ENCODE results near the gene CCDC51.
A peak's percentile ranks its signal among the peaks of the same experiment; 100 is the strongest.
"Not testable (repeated sequence)": the region's sequence is repeated elsewhere in the genome, so short reads cannot be mapped to it uniquely, and the experiment has no call there.

CCDC51 gene

GRCh38 chr3:48439820-48440589 is at the start of gene CCDC51, which contains the start of gene TMA7:
TSS of gene CCDC51 (minus strand) at chr3:48440119. CDS start at chr3:48435128, 4,991 bp downstream.
TSS of gene TMA7 (plus strand) at chr3:48440257. CDS start at chr3:48440297, 40 bp downstream.
- no peak for TF ChIP-seq CTCF (IDR thresholded peaks at IDR 0.05)
- Histone ChIP-seq H3K9ac (peak within 1 kb of the TSS; percentile 9), H2AFZ (peak within 1 kb of the TSS; percentile 91), H3K27me3 (ENCODE audit: control insufficient read depth, insufficient read depth, low read length) (no peaks in the 10 kb centered on the region), H3K4me3 (ENCODE audit: low read depth, low read length) (peak within 1 kb of the TSS; percentile 97), H3K27ac (peak within 1 kb of the TSS; percentile 90), H3K9me3 (ENCODE audit: control insufficient read depth, low read length) (no peaks in the 10 kb centered on the region), H3K4me1 (peaks cover 16% of the 10 kb centered on the region), H3K79me2 (peaks cover 21% of the 10 kb centered on the region), H3K4me2 (ENCODE audit: low read length) (peak within 1 kb of the TSS; percentile 80), H3K36me3 (ENCODE audit: control insufficient read depth, insufficient read depth, low read length) (no peaks in the 10 kb centered on the region)

GRCh38 chr3:48486952-48487351 is 47.0 kb upstream of the CCDC51 start:
- Histone ChIP-seq H2AFZ (no peak overlapping the region), H3K27me3 (ENCODE audit: control insufficient read depth, insufficient read depth, low read length) (no peaks in the 10 kb centered on the region), H3K4me2 (ENCODE audit: low read length) (no peak overlapping the region), H3K4me3 (ENCODE audit: low read depth, low read length) (no peak overlapping the region), H3K27ac (no peak overlapping the region), H3K4me1 (no peaks in the 10 kb centered on the region), H3K9ac (no peak overlapping the region), H3K9me3 (ENCODE audit: control insufficient read depth, low read length) (no peaks in the 10 kb centered on the region), H3K36me3 (ENCODE audit: control insufficient read depth, insufficient read depth, low read length) (no peaks in the 10 kb centered on the region), H3K79me2 (no peaks in the 10 kb centered on the region)
- no peak for TF ChIP-seq CTCF (IDR thresholded peaks at IDR 0.05)

- not testable (repeated sequence) for H3K36me3 ChIP-seq (ENCODE audit: control insufficient read depth, insufficient read depth, low read length); H3K9ac ChIP-seq; H3K4me1 ChIP-seq; H3K27me3 ChIP-seq (ENCODE audit: control insufficient read depth, insufficient read depth, low read length); H3K4me3 ChIP-seq (ENCODE audit: low read depth, low read length); H3K27ac ChIP-seq; H3K79me2 ChIP-seq; H3K4me2 ChIP-seq (ENCODE audit: low read length); H3K9me3 ChIP-seq (ENCODE audit: control insufficient read depth, low read length); H2AFZ ChIP-seq
Observed at GRCh38 chr3:48482822-48483221, 42.9 kb upstream of the CCDC51 start.

- not testable (repeated sequence) for H3K9me3 ChIP-seq (ENCODE audit: control insufficient read depth, low read length); H3K27ac ChIP-seq; H3K4me1 ChIP-seq; H3K4me3 ChIP-seq (ENCODE audit: low read depth, low read length); H3K4me2 ChIP-seq (ENCODE audit: low read length); H2AFZ ChIP-seq; H3K36me3 ChIP-seq (ENCODE audit: control insufficient read depth, insufficient read depth, low read length); H3K27me3 ChIP-seq (ENCODE audit: control insufficient read depth, insufficient read depth, low read length); H3K79me2 ChIP-seq; H3K9ac ChIP-seq
Observed at GRCh38 chr3:48480891-48481290, 41.0 kb upstream of the CCDC51 start.

- Histone ChIP-seq H2AFZ (no peak overlapping the region), H3K27me3 (ENCODE audit: control insufficient read depth, insufficient read depth, low read length) (no peaks in the 10 kb centered on the region), H3K36me3 (ENCODE audit: control insufficient read depth, insufficient read depth, low read length) (no peaks in the 10 kb centered on the region), H3K9ac (no peak overlapping the region), H3K4me1 (no peaks in the 10 kb centered on the region), H3K4me3 (ENCODE audit: low read depth, low read length) (no peak overlapping the region), H3K79me2 (peaks cover 3% of the 10 kb centered on the region), H3K9me3 (ENCODE audit: control insufficient read depth, low read length) (no peaks in the 10 kb centered on the region), H3K27ac (no peak overlapping the region), H3K4me2 (ENCODE audit: low read length) (no peak overlapping the region)
- TF ChIP-seq CTCF (IDR thresholded peaks at IDR 0.05): no peak
Observed at GRCh38 chr3:48478626-48479555, 39.0 kb upstream of the CCDC51 start.

Data from parathyroid adenoma (tissue), 2 donors.